IPS-NIHi11 (cell line): ENCODE data around the gene RAP1A.
"Not testable (repeated sequence)": the region's sequence is repeated elsewhere in the genome, so short reads cannot be mapped to it uniquely, and the experiment has no call there.

Experiments used
- DNase-seq: peaks from one replicate; pipeline ENCODE4 v3.0.0; 2012; ENCODE audit warnings: mixed read lengths, low spot score

The RAP1A gene

DNA sequence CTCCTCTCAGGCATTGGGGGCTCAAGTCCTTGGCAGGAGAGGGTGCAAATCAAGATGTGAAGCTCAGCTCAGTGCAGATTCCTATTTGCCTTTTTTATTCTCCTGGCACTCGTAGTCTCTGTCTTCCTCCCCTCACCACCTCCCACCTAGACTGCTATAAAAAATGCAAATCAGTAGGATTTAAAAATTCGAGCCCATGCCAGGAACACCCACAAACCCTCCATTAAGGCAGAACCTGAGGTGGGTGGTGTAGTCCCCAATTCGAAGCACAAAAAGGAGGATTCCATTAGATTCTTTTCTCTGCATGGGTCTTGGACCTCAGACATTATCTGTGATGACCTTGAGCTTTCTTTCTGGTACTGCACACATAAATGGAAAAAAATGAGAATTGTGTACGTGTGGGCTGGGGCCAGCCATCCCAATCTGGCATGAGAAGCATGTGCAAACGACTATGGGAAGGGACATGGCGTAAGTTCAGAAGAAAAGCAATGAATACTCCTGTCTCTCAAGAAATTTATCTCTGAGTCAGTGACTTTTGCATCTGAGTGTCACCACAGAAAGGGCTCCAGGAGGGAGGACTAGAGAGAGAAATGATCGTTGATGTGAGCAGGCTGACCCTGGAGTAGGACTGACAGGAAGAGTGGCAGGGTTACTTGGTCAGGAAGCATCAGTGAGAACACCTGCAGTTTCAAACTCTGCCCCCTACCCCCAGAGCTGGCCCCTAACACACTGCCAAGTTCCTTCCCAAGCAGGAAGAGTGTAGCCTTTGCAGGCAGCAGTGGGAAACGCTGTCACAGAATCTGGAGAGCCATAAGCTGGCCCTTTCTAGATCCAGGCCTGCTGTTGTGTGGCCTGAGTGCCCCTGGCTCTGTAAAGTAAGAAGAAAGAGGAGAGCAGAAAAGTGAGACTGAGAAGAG is 117.9 kb downstream of the RAP1A start:
- no peak for DNase-seq

DNA sequence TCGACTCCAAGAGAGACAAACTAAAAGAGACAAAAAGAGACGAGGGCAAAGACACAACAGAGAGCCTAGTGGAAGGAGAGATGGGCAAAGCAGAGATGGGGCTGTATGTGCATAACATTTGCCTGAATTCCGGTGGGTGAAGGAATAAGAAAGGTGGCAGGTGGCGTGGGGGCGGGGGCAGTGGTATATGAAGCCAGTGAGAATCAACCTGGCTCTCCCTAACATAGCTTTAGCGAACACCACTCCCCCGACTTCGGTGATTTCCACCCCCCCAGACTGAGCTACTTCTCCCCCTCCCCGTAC is 118.5 kb downstream of the RAP1A start:
- DNase-seq: no peak

DNA sequence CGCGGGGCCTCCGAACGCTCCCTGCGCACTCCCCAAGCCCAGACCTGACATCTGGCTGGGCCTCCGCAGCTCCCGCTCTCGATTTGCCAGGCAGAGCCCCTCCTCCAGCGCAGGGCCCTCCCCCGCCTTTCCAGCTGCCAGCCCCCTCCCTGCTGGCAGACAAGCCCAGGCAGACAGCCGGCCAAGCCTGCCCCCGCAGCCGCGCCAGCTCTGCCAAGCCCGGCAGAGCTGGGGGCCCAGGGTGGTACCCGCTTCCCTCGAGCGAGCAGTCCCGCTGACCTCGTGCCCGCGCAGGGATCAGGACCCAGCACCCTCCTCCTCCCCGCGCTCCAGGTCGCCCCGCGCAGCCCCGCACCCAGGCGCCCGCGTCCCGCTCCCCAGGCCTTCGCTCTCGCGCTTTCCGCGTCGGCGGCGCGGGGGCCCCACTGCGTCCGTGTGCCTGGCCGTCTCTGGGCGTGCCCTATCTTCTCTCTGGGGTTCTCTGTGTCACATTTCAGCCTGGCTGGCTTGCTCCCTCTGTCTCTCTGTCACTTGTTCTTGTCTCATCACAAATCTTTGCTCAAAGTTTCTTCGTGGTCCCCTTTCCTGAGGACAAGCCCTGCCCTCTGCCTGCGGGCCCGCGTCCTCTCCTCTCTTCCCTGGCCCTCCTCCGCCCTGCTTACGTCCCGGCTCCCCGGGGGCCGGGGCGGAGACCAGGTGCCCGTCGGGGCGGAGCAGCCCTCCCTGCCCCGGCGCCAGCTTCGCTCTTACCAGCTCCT is 119.0 kb downstream of the RAP1A start:
- peak; percentile 63 for DNase-seq

DNA sequence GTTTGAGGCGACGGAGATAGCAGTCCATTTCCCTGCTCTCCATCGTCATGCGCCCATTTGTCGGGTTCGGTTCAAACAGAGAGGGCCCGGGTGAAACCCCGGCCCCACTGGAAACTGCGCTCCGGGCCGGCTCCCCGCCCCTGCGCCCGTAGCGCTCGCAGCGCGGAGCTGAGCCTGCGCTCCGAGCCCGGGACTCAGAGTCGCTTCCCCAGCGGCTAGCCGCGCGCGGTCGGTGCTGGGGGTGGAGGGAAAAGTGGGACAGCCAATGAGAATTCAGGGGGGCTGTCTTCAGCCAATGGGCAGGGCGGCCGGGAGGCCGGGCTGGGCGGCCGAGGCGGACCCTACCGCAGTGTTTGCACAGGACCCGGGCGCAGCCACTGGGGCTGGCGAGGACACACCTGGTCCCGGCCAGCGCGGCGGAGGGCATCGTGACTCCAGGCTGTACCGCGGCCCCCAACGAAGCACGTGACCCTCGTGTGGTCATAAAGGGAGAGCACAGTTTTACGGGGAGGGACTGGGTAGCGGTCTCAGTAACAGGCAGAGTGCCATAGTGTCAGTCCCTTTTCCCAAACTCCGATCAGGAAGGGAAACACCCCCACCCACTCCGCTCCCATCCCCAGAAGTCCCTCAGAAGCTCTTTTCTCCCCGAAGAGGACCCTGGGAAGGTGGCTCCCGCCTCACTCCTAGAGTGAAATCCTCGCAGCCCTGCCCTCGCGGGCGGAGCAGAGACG is 119.8 kb downstream of the RAP1A start, which contains the start of gene INKA2:
TSS of gene INKA2 (minus strand) at position 202 of the 731 bp plus-strand sequence. CDS start at position 49, 153 bp downstream.
- DNase-seq: peak; percentile 89

DNA sequence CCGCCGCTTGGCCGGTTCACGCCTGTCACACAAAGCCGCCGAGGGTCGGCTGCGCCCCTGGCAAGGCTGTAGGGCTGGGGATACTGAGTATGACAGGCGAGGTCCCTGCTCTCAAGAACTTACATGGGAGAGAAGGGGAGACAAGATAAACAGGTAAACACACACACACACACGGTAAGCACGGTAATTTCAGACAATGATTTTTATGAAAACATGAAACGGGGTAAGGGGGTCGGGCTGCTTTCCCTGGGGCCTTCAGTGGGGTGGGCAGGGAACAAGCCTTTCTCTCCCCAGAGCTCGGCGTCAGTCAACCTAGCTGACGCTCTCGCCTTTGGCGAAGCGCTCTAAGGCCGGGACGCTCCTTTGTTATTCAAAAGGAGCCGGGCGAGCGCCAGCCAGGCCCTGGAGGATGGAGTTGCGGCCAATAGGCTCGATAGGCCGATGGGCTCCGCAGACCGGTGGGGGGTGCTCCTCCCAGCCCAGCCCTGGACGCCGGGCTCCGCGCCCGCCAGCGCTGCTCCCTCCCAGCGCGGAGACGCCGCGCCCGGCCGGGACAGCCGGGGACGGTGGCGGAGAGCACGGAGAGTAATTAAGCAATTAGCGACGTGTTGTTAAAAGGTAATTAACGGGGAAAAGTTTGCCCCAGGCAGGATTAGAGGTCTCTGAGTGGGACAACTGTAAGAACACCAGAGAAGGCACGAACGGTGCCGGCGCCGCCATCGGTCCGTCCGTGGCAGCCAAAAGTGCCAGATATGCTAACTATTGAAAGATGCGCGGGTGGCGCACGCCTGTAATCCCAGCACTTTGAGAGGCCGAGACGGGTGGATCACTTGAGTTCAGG is 120.6 kb downstream of the RAP1A start:
- DNase-seq: peak; percentile 84

DNA sequence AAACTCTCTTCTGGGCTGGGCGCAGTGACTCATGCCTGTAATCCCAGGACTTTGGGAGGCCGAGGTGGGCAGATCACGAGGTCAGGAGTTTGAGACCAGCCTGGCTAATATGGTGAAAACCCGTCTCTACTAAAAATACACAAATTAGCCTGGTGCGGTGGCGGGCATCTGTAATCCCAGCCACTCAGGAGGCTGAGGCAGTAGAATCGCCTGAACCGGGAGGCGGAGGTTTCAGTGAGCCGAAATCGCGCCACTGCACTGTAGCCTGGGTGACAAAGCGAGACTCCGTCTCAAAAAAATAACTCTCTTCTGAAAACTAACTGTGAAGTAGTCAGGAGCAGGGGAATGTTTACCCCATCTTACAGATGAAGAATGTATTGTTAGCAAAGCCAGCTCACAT is 122.7 kb downstream of the RAP1A start:
- not testable (repeated sequence) for DNase-seq

DNA sequence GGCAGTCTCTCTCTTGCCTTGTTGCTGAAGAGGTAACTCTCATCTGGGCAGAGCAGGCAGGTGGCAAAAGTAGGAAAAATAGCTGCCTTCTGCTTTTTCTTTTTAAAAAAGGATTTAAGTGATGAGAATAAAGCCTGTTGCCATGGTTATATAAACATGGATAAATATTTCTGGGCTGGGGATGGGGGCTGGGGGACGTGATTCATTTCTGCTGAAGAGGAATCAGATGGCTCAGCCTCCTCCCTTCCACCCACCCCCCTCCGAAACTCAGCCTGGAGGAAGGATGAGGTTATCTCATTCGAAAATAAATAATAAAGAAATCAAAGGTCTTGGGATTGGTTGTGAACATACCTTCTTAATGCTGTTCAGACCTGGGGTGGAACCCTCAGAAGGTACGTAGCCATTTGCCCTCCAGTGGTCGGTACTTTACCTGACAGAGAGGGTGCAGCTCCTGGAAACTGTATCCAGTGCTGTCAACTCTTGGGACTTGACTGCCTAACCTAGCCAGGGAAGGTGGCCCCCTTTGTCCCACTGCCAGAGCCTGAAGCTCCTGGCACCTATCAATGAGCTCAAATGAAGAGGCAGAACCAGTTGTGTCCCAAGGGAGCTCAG is 123.5 kb downstream of the RAP1A start:
- no peak for DNase-seq

DNA sequence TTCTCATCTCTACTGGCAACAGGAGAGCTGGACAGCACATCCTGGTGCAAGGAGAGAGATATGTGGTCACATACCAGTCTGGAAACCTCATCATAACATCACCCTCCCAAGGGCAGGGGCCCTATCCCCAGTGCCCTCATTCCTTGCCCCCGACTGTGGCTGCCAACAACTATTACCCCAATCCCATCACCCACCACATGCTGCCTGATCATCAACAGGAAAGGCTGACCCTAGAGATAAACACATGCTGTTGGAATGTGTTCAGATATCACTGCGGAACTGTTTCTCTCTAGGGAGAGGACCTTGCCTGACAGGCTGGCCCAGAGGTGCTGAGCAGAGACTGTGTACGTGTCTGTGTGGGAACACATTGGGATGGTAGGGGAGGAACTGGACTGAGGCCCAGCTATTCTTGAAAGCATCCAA is 124.1 kb downstream of the RAP1A start:
- DNase-seq: no peak

DNA sequence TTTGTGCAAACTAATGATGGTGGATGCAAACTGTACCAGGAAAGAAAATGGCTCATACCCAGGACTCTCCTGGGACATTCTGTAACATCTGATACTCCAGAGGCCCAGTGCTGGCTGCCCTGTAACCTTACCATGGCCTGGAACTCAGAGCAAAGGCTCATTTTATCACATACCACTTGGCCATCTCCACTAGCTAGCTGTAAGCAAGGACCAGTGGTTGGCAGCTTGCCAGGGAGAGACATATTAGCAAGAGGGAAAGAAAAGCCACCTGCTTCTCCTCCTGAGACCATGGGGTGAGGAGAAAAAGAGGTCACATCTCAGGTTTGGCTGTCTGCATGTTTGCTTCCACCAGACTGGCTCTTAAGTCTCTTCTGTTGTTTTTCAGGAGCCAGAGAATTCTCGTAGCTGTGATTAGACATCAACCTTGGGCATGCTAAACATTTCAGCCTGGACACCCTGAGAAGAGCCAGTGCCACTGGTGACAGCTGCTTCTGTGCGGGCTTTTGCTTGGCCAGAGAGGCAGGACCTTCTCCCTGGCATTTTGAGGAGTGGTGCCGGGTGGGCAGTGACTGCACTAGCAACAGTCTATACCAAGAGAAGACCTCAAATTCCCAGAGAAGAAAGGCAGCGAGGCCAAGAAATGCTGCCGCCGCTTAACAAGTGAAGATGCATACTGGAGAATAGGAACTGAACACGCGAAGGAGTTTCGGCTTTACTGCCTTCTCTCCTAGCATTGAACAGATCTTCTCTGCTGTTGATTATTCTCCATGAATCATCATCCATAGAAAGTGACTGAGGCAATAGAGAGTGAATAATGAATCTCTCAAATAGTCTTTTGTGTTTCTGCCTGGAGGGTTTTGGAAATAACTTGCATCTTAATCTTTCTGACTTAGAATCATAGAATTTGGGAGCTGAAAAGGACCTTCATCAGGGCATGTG is 126.4 kb downstream of the RAP1A start:
- no peak for DNase-seq

DNA sequence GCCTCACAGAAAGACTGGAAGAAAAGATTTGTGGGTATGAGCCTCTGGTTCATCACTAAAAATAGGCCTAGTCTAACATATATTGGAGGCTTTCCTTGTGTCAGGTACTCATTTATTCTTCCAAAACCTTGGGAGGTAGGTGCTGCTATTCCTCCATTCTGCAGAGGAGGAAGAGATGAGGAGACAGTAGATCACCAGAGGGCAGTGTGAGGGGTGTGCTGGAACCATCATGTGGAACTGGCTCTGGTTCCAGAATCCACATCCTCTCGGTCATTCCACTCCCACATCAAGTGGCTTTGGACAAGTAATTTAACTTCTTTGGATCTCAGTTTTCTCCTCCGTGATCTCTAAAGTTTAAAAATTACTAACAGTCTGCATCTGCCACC is 127.0 kb downstream of the RAP1A start:
- DNase-seq: no peak

DNA sequence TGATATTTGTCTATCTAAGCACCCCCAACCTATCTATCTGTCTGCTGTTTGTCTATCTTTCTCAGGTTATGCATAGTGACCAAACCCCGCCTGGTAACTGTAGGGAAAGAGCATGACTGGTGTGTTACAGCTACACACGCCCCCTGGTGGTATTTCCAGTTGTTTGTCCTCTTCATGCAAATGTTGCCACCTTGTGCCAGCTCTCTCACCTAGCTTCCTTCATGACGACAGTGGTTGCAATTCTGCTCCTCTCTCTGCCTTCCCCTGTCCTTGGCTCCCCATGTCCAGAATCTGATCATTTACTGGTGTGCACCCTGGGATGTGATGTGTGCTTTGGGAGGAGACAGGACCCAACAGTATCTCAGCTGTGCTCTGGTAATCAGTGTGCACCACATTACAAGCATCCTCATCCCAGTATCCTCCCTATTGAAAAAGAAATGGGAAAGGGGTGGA is 127.7 kb downstream of the RAP1A start:
- DNase-seq: peak; percentile 57

DNA sequence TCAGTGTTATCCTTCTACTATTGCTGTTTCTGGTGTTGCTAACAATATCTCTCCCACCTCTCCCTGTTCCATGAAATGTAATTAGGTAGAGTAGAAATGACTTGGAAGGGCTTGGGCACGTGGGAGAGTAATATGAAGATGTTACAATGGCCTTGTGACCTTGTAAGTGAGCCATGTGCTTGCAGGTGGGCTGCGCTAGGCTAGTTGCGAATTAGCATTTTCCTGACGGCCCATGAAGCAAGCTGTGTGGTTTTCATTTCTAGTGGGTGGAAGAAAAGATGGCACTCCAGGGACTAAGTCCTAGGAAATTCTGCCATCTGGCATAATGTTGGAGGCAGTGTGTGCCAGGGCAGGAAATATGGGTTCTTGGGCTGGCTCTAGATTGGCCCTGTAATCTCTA is 128.4 kb downstream of the RAP1A start:
- DNase-seq: no peak

DNA sequence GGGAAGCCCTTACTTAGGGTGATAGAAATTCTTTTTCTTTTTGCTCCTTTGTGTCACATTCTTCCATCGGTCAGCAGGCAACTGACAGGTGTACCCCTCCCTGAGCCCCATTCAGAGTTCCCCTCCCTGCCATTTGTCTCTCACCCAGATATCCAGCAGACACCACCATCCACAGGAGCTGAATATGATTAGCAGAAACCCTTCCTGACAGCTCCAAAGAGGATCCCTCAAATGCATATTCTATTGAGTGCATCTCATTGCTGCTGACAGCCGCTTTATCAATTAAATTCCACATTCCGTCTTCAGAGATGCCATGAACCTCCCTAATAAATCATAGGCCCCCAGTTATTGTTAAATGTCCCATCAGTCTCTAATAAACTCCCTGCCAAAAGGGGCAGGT is 130.0 kb downstream of the RAP1A start:
- DNase-seq: no peak

DNA sequence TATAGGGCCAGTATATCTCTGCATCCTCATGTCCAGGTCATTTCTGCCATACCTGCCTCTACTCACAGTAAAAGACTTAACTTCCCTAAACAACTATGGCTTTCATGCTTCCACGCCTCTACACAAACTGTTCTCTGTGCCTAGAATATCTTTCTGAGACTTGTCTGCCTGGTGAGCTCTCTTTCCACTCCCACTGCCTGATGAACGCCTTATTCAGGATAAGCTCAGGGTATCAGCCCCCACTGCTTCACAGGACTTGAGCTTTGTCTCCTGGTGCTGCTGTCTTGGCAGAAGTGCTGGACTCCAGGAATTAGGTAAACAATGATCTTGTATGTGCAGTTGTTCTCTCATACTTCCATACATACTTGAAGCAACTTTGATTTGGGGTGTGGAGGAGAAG is 131.3 kb downstream of the RAP1A start:
- DNase-seq: no peak

DNA sequence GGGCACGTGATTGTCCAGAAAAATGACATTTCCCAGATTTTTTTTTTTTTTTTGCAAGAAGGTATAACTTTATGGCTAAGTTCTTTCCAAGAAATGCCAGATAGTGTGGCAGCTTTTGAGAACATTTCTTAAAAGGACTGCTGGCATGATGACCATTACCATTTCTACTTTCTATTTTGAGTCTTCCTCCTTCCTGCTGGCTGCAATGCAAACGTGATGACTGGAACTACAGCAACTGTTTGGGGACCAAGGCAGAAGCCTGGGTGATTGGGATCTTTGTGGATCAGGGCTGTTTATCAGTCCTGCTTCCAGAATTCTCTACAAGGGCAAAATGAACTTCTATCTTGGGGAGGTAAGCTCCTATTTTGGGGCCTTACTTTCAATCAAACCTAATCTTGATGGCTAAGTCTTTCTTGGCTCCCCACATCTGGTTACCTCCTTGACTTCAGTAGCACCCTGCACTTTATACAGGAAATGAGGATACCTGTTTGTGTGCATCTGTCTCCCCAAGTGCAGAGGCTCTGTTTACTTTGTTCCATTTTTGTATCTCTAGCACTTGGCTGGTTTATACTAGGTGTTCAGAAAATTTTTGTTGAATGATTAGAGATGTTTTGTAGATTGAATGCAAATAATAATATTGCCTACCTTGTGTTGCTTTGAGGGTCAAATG is 132.5 kb downstream of the RAP1A start:
- no peak for DNase-seq

DNA sequence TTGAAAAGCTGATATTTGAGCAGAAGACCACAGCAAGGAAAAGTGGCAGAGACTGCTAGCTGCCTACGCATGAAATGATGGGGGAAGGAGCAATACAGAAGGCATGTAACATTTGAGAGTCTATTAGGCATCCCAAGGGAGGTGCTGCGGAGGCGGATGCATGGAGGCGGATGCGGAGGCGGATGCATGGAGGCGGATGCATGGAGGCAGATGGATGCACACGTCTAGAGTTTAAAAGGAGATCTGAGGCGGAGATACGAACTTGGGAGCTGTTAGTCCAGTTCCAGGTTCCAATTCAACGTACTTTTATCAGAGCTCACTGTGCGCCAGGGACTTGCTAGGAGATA is 135.4 kb downstream of the RAP1A start:
- DNase-seq: peak; percentile 58

DNA sequence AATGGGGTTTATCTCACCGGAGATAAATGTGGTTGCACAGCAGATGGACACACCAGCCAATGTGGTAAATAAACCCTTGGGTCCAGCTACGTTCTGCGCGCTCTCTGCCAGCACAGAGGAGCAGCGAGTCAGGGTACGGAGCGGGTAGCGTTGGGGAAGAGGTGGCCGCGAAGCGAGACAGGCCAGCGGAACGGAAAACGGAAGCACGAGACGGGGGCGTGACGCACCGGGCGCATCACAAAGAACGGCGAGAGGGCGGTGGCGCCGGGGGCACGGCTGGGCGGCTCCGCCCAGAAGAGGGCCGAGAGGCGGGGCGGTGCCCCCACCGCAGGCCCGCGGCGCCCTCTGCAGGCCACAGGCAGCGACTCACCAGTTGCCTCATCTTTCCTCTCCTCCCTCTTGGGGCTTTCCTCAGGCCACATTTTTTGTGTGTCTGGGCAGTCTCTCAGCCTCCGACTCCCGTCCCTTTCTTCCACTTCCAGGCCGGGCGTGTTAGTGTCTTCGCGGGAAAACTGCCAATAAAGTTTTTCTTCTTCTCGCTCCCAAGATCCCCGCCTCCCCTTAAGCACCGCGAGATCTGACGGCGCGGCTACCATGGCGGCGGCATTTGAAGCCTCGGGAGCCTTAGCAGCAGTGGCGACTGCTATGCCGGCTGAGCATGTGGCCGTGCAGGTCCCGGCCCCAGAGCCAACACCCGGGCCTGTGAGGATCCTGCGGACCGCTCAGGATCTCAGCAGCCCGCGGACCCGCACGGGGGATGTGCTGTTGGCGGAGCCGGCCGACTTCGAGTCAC is 135.9 kb downstream of the RAP1A start, which contains the start of gene DDX20:
TSS of gene DDX20 (plus strand) at position 571 of the 793 bp plus-strand sequence. CDS start at position 595, 24 bp downstream.
- DNase-seq: peak; percentile 94

DNA sequence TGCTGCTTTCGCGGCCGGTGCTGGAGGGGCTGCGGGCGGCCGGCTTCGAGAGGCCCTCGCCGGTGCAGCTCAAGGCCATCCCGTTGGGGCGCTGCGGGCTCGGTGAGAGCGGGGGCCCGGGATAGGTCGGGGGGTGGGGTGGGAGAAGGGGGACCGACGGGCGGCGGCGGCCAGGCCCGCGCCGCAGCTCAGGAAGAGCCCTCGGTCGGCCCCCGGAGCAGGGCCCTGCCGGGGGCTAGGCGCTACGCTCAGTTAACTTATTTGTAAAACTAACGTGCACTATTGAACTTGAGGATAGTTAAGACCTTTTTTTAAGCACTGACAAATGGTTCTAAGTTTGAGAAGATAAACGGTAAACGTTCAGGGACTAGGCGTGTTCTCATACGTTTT is 136.5 kb downstream of the RAP1A start:
- DNase-seq: no peak

DNA sequence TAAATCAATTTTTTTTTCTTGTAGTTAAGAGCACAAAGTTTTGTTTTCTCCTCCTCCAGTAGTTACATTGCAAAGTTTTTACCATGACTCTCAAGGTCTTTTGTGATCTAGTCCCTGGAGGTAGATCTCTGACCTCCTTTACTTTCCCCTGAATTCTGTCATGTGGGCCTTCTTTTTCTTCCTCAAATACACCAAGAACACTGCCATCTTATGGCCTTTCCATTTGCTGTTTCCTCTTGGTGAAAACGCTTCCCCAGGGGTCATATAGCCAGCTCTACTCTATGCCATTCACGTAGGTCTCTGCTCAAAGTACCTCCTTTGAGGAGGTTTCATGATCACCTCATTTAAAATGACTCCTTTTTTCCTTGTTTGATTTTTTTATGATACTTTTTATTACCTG is 138.8 kb downstream of the RAP1A start:
- peak; percentile 31 for DNase-seq
